ENCODE measurements around the gene PMEPA1. TPM values are rescaled to one million over a fixed set of nuclear protein-coding genes. Genes with fewer than 3 reads are reported as not detected.
A peak's percentile ranks its signal among the peaks of the same experiment; 100 is the strongest.

The PMEPA1 gene
- total and polyA plus RNA-seq, 7 experiments from 2014 or later, result 0.44 to 10.0 (median 8.7) TPM

DNA sequence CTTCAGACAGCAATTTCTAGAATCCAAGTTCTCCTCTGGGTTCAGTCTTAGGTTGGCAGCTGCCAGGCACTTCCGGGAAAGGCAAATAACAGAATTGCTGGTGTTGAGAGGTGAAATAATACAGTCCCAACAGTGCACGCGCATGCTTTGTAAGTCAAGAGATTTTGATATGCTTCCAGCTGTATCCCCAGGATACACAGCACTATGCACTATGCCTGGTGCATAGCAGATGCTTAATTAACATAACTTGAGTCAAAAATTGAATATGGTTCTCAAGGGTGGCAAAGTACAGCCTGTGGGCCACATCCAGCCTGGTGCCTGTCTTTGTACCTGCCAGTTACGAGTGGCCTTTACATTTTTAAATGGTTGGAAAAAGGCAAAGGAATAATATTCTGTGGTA is 18.9 kb upstream of the PMEPA1 start:
- no peaks in the 10 kb centered on the region for H3K4me1 ChIP-seq (ENCODE audit: control insufficient read depth in 2 of 2, insufficient read depth in 2 of 2, low read length in 2 of 2)
- Mint-ChIP-seq H3K4me1 (peaks cover 0 to 6% (median 0%) of the 10 kb centered on the region in 7 donors), H3K4me3 (no peak overlapping the region), H3K9me3 (no peaks in the 10 kb centered on the region), H3K27ac (no peak overlapping the region), H3K36me3 (no peaks in the 10 kb centered on the region), H3K27me3 (peaks cover 0 to 22% (median 9%) of the 10 kb centered on the region in 5 donors)
- CTCF ChIA-PET, result no interaction called here
- POLR2A ChIA-PET, result no interaction called here
- H3K4me3 ChIP-seq (ENCODE audit: low read length), result no peak overlapping the region
- ATAC-seq (no peak), DNase-seq (no peak)
- no peaks in the 10 kb centered on the region for H3K27me3 ChIP-seq (ENCODE audit: control insufficient read depth in 2 of 2, insufficient read depth in 2 of 2, low read length in 2 of 2)
- intact Hi-C loops (cut with micrococcal nuclease), result no loop called here
- no peaks in the 10 kb centered on the region for H3K9me3 ChIP-seq (ENCODE audit: control insufficient read depth in 2 of 3, low read length in 3 of 3)
- no peaks in the 10 kb centered on the region for H3K36me3 ChIP-seq (ENCODE audit: control insufficient read depth in 2 of 3, insufficient read depth in 3 of 3, low read length in 3 of 3)
- H3K27ac ChIP-seq (ENCODE audit: low read depth, low read length), result no peak overlapping the region

- no peaks in the 10 kb centered on the region for H3K36me3 Mint-ChIP-seq
- peaks cover 0 to 6% (median 0%) of the 10 kb centered on the region in 7 donors for H3K4me1 Mint-ChIP-seq
- intact Hi-C loops (cut with micrococcal nuclease), result no loop called here
- H3K9me3 Mint-ChIP-seq, result no peaks in the 10 kb centered on the region
- Histone ChIP-seq H3K9me3 (ENCODE audit: control insufficient read depth in 2 of 3, low read length in 3 of 3) (no peaks in the 10 kb centered on the region), H3K36me3 (ENCODE audit: control insufficient read depth in 2 of 3, insufficient read depth in 3 of 3, low read length in 3 of 3) (no peaks in the 10 kb centered on the region), H3K27me3 (ENCODE audit: control insufficient read depth in 2 of 2, insufficient read depth in 2 of 2, low read length in 2 of 2) (no peaks in the 10 kb centered on the region), H3K4me3 (ENCODE audit: low read length) (no peak overlapping the region), H3K27ac (ENCODE audit: low read depth, low read length) (no peak overlapping the region), H3K4me1 (ENCODE audit: control insufficient read depth in 2 of 2, insufficient read depth in 2 of 2, low read length in 2 of 2) (no peaks in the 10 kb centered on the region)
- DNase-seq (no peak), ATAC-seq (no peak)
- peaks cover 0 to 24% (median 9%) of the 10 kb centered on the region in 5 donors for H3K27me3 Mint-ChIP-seq
- CTCF ChIA-PET, result no interaction called here
- no peak overlapping the region for H3K4me3 Mint-ChIP-seq
- POLR2A ChIA-PET, result no interaction called here
- H3K27ac Mint-ChIP-seq, result peak overlapping the region in 1 of 9 donors; percentile 21
Measured at GRCh38 chr20:57727863-57728262, 18.0 kb upstream of the PMEPA1 start.

GRCh38 chr20:57725636-57726035 is 15.8 kb upstream of the PMEPA1 start:
- ChIA-PET POLR2A (no interaction called here), CTCF (no interaction called here)
- no peak for DNase-seq
- Histone ChIP-seq H3K4me1 (ENCODE audit: control insufficient read depth in 2 of 2, insufficient read depth in 2 of 2, low read length in 2 of 2) (no peaks in the 10 kb centered on the region), H3K9me3 (ENCODE audit: control insufficient read depth in 2 of 3, low read length in 3 of 3) (no peaks in the 10 kb centered on the region), H3K27me3 (ENCODE audit: control insufficient read depth in 2 of 2, insufficient read depth in 2 of 2, low read length in 2 of 2) (no peaks in the 10 kb centered on the region), H3K36me3 (ENCODE audit: control insufficient read depth in 2 of 3, insufficient read depth in 3 of 3, low read length in 3 of 3) (no peaks in the 10 kb centered on the region), H3K4me3 (ENCODE audit: low read length) (no peak overlapping the region), H3K27ac (ENCODE audit: low read depth, low read length) (no peak overlapping the region)
- Mint-ChIP-seq H3K9me3 (no peaks in the 10 kb centered on the region), H3K4me3 (no peak overlapping the region), H3K27me3 (peaks cover 0 to 17% (median 7%) of the 10 kb centered on the region in 5 donors), H3K4me1 (no peaks in the 10 kb centered on the region), H3K27ac (no peak overlapping the region), H3K36me3 (no peaks in the 10 kb centered on the region)
- intact Hi-C loops (cut with micrococcal nuclease), result no loop called here
- ATAC-seq, result no peak

DNA sequence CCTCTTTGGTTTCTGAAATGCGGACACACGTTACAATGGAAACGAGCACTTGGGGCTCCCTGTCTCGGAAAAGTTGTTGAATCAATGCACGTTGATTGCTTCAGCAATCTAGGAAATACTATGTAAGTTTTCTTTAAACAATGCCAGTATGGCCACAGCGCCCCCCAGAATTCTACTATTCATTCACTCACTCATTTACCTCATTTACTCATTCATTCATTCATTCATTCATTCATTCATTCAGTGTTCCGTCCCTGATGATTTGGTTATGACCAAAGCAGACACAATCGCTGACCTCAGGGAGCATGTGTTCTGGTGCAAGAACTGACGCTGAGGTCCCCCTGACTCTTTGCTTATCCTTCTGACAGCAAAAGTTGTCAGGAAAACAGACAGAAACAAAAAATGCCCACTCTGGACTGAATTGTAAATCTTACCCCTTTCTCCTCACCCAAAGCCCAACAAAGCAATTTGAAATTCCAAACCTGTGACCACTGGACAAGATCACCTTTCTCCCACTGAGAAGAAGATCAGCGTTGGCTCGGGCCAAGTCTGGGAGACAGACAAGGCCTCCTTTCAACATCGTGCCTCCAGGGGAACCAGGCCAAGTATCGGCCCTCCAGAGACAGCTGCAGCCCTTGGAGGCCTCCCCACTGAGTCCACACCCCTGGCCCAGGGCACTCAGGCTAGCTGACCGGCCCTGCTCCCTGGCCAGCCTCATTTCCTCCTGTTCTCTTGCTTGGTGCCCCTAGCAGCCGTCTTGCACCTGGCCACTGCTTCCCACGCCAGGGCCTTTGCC is 15.0 kb upstream of the PMEPA1 start:
- Histone ChIP-seq H3K27ac (ENCODE audit: low read depth, low read length) (no peak overlapping the region), H3K4me3 (ENCODE audit: low read length) (no peak overlapping the region), H3K36me3 (ENCODE audit: control insufficient read depth in 2 of 3, insufficient read depth in 3 of 3, low read length in 3 of 3) (no peaks in the 10 kb centered on the region), H3K4me1 (ENCODE audit: control insufficient read depth in 2 of 2, insufficient read depth in 2 of 2, low read length in 2 of 2) (no peaks in the 10 kb centered on the region), H3K27me3 (ENCODE audit: control insufficient read depth in 2 of 2, insufficient read depth in 2 of 2, low read length in 2 of 2) (no peaks in the 10 kb centered on the region), H3K9me3 (ENCODE audit: control insufficient read depth in 2 of 3, low read length in 3 of 3) (no peaks in the 10 kb centered on the region)
- ATAC-seq (no peak), DNase-seq (no peak)
- no peaks in the 10 kb centered on the region for H3K36me3 Mint-ChIP-seq
- no peaks in the 10 kb centered on the region for H3K9me3 Mint-ChIP-seq
- no peak overlapping the region for H3K4me3 Mint-ChIP-seq
- intact Hi-C loops (cut with micrococcal nuclease), result no loop called here
- H3K27ac Mint-ChIP-seq, result no peak overlapping the region
- no peaks in the 10 kb centered on the region for H3K4me1 Mint-ChIP-seq
- ChIA-PET POLR2A (no interaction called here), CTCF (no interaction called here)
- peaks cover 0 to 17% (median 7%) of the 10 kb centered on the region in 5 donors for H3K27me3 Mint-ChIP-seq

DNA sequence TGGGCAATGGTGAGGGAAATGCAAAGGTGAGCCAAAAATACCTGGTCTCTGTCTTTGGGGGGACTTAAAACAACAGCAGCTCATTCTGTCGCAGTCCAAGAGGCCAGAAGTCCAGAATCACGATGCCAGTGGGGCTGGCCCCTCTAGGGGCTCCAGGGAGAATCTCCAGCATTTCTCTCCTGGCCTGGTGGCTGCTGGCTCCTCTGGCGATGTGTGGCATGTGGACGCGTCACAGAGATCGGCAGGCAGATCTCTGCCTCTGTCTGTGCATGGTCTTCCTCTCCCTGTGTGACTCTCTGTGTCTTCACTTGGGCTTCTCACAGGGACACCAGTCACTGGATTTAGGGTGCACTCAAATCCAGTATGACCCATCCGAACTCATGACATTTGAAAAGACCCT is 14.0 kb upstream of the PMEPA1 start:
- Histone ChIP-seq H3K27me3 (ENCODE audit: control insufficient read depth in 2 of 2, insufficient read depth in 2 of 2, low read length in 2 of 2) (no peaks in the 10 kb centered on the region), H3K9me3 (ENCODE audit: control insufficient read depth in 2 of 3, low read length in 3 of 3) (no peaks in the 10 kb centered on the region), H3K27ac (ENCODE audit: low read depth, low read length) (no peak overlapping the region), H3K4me1 (ENCODE audit: control insufficient read depth in 2 of 2, insufficient read depth in 2 of 2, low read length in 2 of 2) (peaks cover 3 to 4% of the 10 kb centered on the region in 2 donors), H3K36me3 (ENCODE audit: control insufficient read depth in 2 of 3, insufficient read depth in 3 of 3, low read length in 3 of 3) (no peaks in the 10 kb centered on the region), H3K4me3 (ENCODE audit: low read length) (no peak overlapping the region)
- CTCF ChIA-PET, result no interaction called here
- intact Hi-C loops (cut with micrococcal nuclease), result no loop called here
- H3K4me1 Mint-ChIP-seq, result peaks cover 0 to 10% (median 7%) of the 10 kb centered on the region in 7 donors
- no peaks in the 10 kb centered on the region for H3K36me3 Mint-ChIP-seq
- H3K4me3 Mint-ChIP-seq, result no peak overlapping the region
- ATAC-seq, result no peak
- H3K27ac Mint-ChIP-seq, result peak overlapping the region in 1 of 9 donors; percentile 30
- H3K27me3 Mint-ChIP-seq, result peaks cover 0 to 17% (median 9%) of the 10 kb centered on the region in 5 donors
- DNase-seq, result no peak
- peaks cover 0 to 2% (median 0%) of the 10 kb centered on the region in 11 donors for H3K9me3 Mint-ChIP-seq
- POLR2A ChIA-PET, result no interaction called here

GRCh38 chr20:57719951-57720350 is 10.1 kb upstream of the PMEPA1 start:
- ATAC-seq (no peak), DNase-seq (no peak)
- no peaks in the 10 kb centered on the region for H3K36me3 Mint-ChIP-seq
- no peaks in the 10 kb centered on the region for H3K27me3 ChIP-seq (ENCODE audit: control insufficient read depth in 2 of 2, insufficient read depth in 2 of 2, low read length in 2 of 2)
- CTCF ChIA-PET, result interaction anchor here (1.7 kb wide), 1 partner anchor 97 kb away, joined by 4 read pairs; no protein-coding TSS in a partner anchor
- H3K27ac ChIP-seq (ENCODE audit: low read depth, low read length), result no peak overlapping the region
- peaks cover 5 to 7% of the 10 kb centered on the region in 2 donors for H3K4me1 ChIP-seq (ENCODE audit: control insufficient read depth in 2 of 2, insufficient read depth in 2 of 2, low read length in 2 of 2)
- H3K4me3 Mint-ChIP-seq, result no peak overlapping the region
- H3K4me3 ChIP-seq (ENCODE audit: low read length), result no peak overlapping the region
- intact Hi-C loops (cut with micrococcal nuclease), result loop anchor here (5.0 to 10.0 kb wide), 3 partner anchors 365 to 1175 kb away; partner anchors contain the start of genes RAB22A (in 1 of the 2) and RAE1 (in 1 of the 2)
- peaks cover 0 to 25% (median 1%) of the 10 kb centered on the region in 5 donors for H3K27me3 Mint-ChIP-seq
- no peak overlapping the region for H3K27ac Mint-ChIP-seq
- H3K4me1 Mint-ChIP-seq, result peaks cover 0 to 26% (median 12%) of the 10 kb centered on the region in 7 donors
- POLR2A ChIA-PET, result no interaction called here
- peaks cover 0 to 2% (median 0%) of the 10 kb centered on the region in 11 donors for H3K9me3 Mint-ChIP-seq
- H3K36me3 ChIP-seq (ENCODE audit: control insufficient read depth in 2 of 3, insufficient read depth in 3 of 3, low read length in 3 of 3), result no peaks in the 10 kb centered on the region
- no peaks in the 10 kb centered on the region for H3K9me3 ChIP-seq (ENCODE audit: control insufficient read depth in 2 of 3, low read length in 3 of 3)

Data from naive thymus-derived CD4-positive, alpha-beta T cell (primary cell).